GM06990 (cell line): Measurements from ENCODE around the gene RAP1GAP2.

Experiments used
- DNase-seq: peaks from one replicate; pipeline ENCODE4 v3.0.0-alpha.2; 2011; ENCODE audit not compliant: insufficient read length; ENCODE audit errors: extremely low read depth
- H3K27me3 ChIP-seq: replicated peaks from 2 replicates; pipeline ENCODE4 v1.6.0; 2011; ENCODE audit warnings: low read length; ENCODE audit not compliant: control insufficient read depth, insufficient read depth
- H3K36me3 ChIP-seq: 2 replicates; pipeline ENCODE4 v1.5.1; 2011; ENCODE audit warnings: low read length; ENCODE audit not compliant: control insufficient read depth, insufficient read depth
- H3K4me3 ChIP-seq: replicated peaks from 2 replicates; pipeline ENCODE4 v1.5.1; 2011; ENCODE audit warnings: low read depth, mild to moderate bottlenecking, control low read depth, low read length
- TF ChIP-seq, protein P1 (sequence below): IDR thresholded peaks from 2 replicates; pipeline ENCODE4 v1.5.1; 2011; ENCODE audit warnings: low read length, control low read depth, mild to moderate bottlenecking, inconsistent platforms; ENCODE audit not compliant: insufficient read depth, poor library complexity, severe bottlenecking

Gene RAP1GAP2

DNA sequence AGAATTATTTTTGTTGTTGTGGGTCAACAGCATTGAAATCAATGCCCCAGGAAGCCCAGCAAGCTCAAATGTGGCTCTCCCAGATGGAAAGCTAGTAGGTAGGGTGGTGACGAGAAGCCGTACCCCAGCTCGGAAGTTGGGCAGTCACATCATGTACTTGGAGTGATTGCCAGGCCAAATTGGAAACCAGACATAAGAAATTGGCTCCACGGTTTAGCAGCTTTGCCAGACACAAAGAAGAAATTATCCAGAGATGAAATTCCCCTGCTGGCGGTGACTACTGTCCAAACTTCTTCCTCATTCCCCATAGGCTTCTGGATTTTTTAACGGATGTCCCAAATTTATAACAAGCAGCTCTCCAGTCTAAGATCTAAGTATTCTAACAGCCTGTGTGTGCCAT, 171.3 kb downstream of the RAP1GAP2 start:
- no peaks in the 10 kb centered on the region for H3K27me3 ChIP-seq
- no peak for DNase-seq
- no peak overlapping the region for H3K4me3 ChIP-seq
- TF ChIP-seq, protein P1, sequence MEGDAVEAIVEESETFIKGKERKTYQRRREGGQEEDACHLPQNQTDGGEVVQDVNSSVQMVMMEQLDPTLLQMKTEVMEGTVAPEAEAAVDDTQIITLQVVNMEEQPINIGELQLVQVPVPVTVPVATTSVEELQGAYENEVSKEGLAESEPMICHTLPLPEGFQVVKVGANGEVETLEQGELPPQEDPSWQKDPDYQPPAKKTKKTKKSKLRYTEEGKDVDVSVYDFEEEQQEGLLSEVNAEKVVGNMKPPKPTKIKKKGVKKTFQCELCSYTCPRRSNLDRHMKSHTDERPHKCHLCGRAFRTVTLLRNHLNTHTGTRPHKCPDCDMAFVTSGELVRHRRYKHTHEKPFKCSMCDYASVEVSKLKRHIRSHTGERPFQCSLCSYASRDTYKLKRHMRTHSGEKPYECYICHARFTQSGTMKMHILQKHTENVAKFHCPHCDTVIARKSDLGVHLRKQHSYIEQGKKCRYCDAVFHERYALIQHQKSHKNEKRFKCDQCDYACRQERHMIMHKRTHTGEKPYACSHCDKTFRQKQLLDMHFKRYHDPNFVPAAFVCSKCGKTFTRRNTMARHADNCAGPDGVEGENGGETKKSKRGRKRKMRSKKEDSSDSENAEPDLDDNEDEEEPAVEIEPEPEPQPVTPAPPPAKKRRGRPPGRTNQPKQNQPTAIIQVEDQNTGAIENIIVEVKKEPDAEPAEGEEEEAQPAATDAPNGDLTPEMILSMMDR, result no peak
- no peaks in the 10 kb centered on the region for H3K36me3 ChIP-seq

DNA sequence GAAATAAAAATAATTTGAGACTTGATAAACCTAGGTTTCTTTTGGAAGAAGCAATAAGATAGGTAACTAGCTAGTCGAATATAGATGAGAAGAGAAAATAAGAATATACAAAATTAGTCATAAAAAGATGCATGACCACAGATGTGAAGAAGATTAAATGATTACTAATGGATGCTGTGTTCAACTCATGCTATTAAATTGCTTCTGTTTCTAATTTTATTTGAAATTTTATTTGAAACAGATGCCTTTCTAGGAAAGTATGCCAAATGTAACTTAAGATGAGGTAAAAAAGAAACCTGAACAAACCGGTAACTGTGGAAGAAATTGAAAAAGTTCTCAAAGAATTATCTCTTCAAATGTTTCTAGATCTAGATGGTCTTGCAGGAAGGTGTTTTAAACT, 175.6 kb downstream of the RAP1GAP2 start:
- Histone ChIP-seq H3K36me3 (no peaks in the 10 kb centered on the region), H3K27me3 (no peaks in the 10 kb centered on the region), H3K4me3 (no peak overlapping the region)
- TF ChIP-seq, protein P1, result no peak
- no peak for DNase-seq

DNA sequence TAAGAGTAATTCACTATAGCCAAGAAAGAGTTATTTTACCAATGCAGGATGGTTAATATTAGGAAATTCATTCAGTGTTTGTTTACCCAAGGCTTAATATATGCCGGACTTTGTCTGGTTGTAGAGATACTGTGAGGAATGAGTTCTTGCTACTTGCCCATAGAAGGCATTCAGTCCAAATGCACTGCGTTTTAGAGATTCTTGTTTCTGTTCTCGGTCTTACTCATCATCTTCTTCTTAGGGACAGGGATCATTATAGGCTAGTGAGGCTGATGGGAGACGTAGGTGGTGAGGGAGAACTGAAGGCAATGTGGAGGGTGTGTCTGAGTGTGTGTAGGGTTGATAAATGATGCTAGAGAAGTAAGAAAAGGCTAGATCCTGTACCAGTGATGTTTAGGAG, 176.5 kb downstream of the RAP1GAP2 start:
- Histone ChIP-seq H3K4me3 (no peak overlapping the region), H3K27me3 (no peaks in the 10 kb centered on the region), H3K36me3 (no peaks in the 10 kb centered on the region)
- TF ChIP-seq, protein P1, result no peak
- no peak for DNase-seq

- Histone ChIP-seq H3K27me3 (no peaks in the 10 kb centered on the region), H3K4me3 (no peak overlapping the region), H3K36me3 (no peaks in the 10 kb centered on the region)
- DNase-seq, result no peak
- TF ChIP-seq, protein P1, result no peak
These were observed 178.1 kb downstream of the RAP1GAP2 start for GRCh38 chr17:2974347-2974746.

DNA sequence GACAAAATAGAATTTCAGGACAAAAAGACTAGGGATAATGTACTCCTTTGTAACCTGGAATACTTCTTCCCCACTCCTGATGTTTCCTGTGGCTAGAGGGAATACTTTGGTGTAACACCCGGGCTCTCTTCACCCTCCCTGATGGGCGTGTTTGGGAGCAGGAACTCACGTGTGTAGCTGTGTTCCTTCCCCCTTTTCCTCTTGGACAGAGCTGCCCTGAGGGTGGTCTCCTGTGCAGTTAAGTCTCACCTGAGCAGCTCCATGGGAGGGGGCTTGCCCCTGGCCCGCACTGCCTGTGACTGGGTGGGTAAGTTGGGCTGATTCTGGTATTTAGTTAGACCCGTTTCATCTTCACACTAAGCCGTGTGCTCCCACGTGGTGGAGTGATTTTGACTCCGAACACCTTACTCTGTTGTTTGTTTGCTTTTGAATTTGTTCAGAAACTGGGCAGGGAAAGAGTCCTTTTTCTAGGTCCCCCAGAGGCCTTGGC, 179.3 kb downstream of the RAP1GAP2 start:
- H3K4me3 ChIP-seq, result no peak overlapping the region
- no peaks in the 10 kb centered on the region for H3K36me3 ChIP-seq
- no peak for DNase-seq
- no peaks in the 10 kb centered on the region for H3K27me3 ChIP-seq
- TF ChIP-seq, protein P1, result no peak

DNA sequence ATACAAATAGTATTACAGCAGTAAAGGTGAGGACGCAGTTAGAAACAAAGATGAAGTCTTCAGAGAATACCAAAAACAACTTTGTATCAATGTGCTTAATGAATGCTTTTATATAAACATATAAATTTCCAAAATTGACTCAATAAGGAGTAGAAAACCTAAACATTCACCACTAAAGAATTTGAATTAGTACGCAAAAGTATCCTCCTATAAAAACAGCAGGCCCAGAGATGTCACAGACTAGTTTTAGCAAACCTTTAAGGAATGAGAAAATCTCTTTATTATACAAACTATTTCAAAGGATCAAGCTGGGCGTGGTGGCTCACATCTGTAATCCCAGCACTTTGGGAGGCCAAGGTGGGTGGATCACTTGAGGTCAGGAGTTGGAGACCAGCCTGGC, 180.9 kb downstream of the RAP1GAP2 start:
- Histone ChIP-seq H3K27me3 (no peaks in the 10 kb centered on the region), H3K36me3 (no peaks in the 10 kb centered on the region)
- TF ChIP-seq, protein P1, result no peak

More for the DNA sequence above, 180.9 kb downstream of the RAP1GAP2 start:
- H3K4me3 ChIP-seq, result no peak overlapping the region
- no peak for DNase-seq
